ENCODE results near the gene FLT1.

Gene FLT1

GRCh38 chr13:28535734-28536133 is 40.8 kb upstream of the FLT1 start:
- no peaks in the 10 kb centered on the region for H3K36me3 ChIP-seq (ENCODE audit: control insufficient read depth, low read length)
- no peaks in the 10 kb centered on the region for H3F3A ChIP-seq (ENCODE audit: control insufficient read depth, insufficient read depth)
- no peak overlapping the region for H3K4me3 ChIP-seq (ENCODE audit: low read length)
- H3K9me2 ChIP-seq (replicated peaks; ENCODE audit: control insufficient read depth, low read length), result no peaks in the 10 kb centered on the region
- H3K27ac ChIP-seq (ENCODE audit: low read depth, low read length), result no peak overlapping the region
- H3K4me1 ChIP-seq (ENCODE audit: control insufficient read depth, low read length), result peaks cover 13% of the 10 kb centered on the region
- no peaks in the 10 kb centered on the region for H4K20me1 ChIP-seq (ENCODE audit: control insufficient read depth, insufficient read depth, low read depth, low read length)
- H3K4me2 ChIP-seq (ENCODE audit: low read length), result no peak overlapping the region
- no peak for TF ChIP-seq EZH2phosphoT487 (IDR thresholded peaks at IDR 0.05; ENCODE audit: borderline replicate concordance, low read length)
- TF ChIP-seq, protein P1, sequence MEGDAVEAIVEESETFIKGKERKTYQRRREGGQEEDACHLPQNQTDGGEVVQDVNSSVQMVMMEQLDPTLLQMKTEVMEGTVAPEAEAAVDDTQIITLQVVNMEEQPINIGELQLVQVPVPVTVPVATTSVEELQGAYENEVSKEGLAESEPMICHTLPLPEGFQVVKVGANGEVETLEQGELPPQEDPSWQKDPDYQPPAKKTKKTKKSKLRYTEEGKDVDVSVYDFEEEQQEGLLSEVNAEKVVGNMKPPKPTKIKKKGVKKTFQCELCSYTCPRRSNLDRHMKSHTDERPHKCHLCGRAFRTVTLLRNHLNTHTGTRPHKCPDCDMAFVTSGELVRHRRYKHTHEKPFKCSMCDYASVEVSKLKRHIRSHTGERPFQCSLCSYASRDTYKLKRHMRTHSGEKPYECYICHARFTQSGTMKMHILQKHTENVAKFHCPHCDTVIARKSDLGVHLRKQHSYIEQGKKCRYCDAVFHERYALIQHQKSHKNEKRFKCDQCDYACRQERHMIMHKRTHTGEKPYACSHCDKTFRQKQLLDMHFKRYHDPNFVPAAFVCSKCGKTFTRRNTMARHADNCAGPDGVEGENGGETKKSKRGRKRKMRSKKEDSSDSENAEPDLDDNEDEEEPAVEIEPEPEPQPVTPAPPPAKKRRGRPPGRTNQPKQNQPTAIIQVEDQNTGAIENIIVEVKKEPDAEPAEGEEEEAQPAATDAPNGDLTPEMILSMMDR (IDR thresholded peaks at IDR 0.05; ENCODE audit: low read depth, low read length, poor library complexity, severe bottlenecking), result no peak
- peaks cover 31% of the 10 kb centered on the region for H3K27me3 ChIP-seq (ENCODE audit: control insufficient read depth, low read length)
- peaks cover 4% of the 10 kb centered on the region; the same call in 1 of the 2 replicates for H3K9me3 ChIP-seq (ENCODE audit: control insufficient read depth, insufficient read depth, low read length)
- H3K79me2 ChIP-seq (ENCODE audit: control insufficient read depth, low read length), result no peaks in the 10 kb centered on the region

DNA sequence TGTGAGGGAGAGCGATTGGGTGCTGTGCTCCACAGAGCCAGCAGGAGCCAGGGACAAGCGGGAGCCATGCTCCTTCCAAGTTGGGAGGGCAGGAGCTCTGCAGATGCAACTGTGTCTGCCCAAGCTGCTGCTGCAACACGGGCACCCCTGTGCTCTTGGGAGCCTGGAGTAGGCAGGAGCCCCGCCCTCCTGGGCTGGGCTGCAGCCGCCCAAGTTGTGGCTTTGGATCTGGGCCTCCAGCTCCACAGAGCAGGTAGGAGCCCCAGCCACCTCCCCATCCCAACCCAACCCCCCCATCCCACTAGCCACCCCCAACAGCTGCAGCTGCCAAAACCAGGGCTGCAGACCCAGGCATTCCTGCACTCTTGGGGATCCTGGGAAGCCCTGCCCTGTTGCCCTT is 39.9 kb upstream of the FLT1 start:
- no peak overlapping the region for H3K27ac ChIP-seq (ENCODE audit: low read depth, low read length)
- no peak overlapping the region for H3K4me2 ChIP-seq (ENCODE audit: low read length)
- peaks cover 18% of the 10 kb centered on the region for H3K4me1 ChIP-seq (ENCODE audit: control insufficient read depth, low read length)
- H3K4me3 ChIP-seq (ENCODE audit: low read length), result no peak overlapping the region
- H3K9me3 ChIP-seq (ENCODE audit: control insufficient read depth, insufficient read depth, low read length), result peaks cover 4% of the 10 kb centered on the region; the same call in 1 of the 2 replicates
- H3K36me3 ChIP-seq (ENCODE audit: control insufficient read depth, low read length), result no peaks in the 10 kb centered on the region
- H3K79me2 ChIP-seq (ENCODE audit: control insufficient read depth, low read length), result no peaks in the 10 kb centered on the region
- TF ChIP-seq, protein P1 (IDR thresholded peaks at IDR 0.05; ENCODE audit: low read depth, low read length, poor library complexity, severe bottlenecking), result no peak
- no peak for TF ChIP-seq EZH2phosphoT487 (IDR thresholded peaks at IDR 0.05; ENCODE audit: borderline replicate concordance, low read length)
- no peaks in the 10 kb centered on the region for H3F3A ChIP-seq (ENCODE audit: control insufficient read depth, insufficient read depth)
- no peaks in the 10 kb centered on the region for H3K9me2 ChIP-seq (replicated peaks; ENCODE audit: control insufficient read depth, low read length)
- H3K27me3 ChIP-seq (ENCODE audit: control insufficient read depth, low read length), result peaks cover 40% of the 10 kb centered on the region
- H4K20me1 ChIP-seq (ENCODE audit: control insufficient read depth, insufficient read depth, low read depth, low read length), result no peaks in the 10 kb centered on the region

GRCh38 chr13:28534210-28534609 is 39.3 kb upstream of the FLT1 start:
- Histone ChIP-seq H3K36me3 (ENCODE audit: control insufficient read depth, low read length) (no peaks in the 10 kb centered on the region), H3K4me1 (ENCODE audit: control insufficient read depth, low read length) (peaks cover 19% of the 10 kb centered on the region), H3K79me2 (ENCODE audit: control insufficient read depth, low read length) (no peaks in the 10 kb centered on the region), H3K9me2 (replicated peaks; ENCODE audit: control insufficient read depth, low read length) (no peaks in the 10 kb centered on the region), H4K20me1 (ENCODE audit: control insufficient read depth, insufficient read depth, low read depth, low read length) (no peaks in the 10 kb centered on the region), H3K27ac (ENCODE audit: low read depth, low read length) (no peak overlapping the region), H3K4me2 (ENCODE audit: low read length) (no peak overlapping the region), H3K9me3 (ENCODE audit: control insufficient read depth, insufficient read depth, low read length) (peaks cover 4% of the 10 kb centered on the region; the same call in 1 of the 2 replicates), H3K4me3 (ENCODE audit: low read length) (no peak overlapping the region), H3F3A (ENCODE audit: control insufficient read depth, insufficient read depth) (no peaks in the 10 kb centered on the region), H3K27me3 (ENCODE audit: control insufficient read depth, low read length) (peaks cover 40% of the 10 kb centered on the region)
- TF ChIP-seq, protein P1 (IDR thresholded peaks at IDR 0.05; ENCODE audit: low read depth, low read length, poor library complexity, severe bottlenecking), result no peak
- TF ChIP-seq EZH2phosphoT487 (IDR thresholded peaks at IDR 0.05; ENCODE audit: borderline replicate concordance, low read length), result no peak

Data from DOHH2 (cell line).